Measurements from ENCODE around the gene GRHL3.

Gene GRHL3

GRCh38 chr1:24393892-24394291 is 74.7 kb downstream of the GRHL3 start:
- DNase-seq (ENCODE audit: low spot score): peak; percentile 82

DNA sequence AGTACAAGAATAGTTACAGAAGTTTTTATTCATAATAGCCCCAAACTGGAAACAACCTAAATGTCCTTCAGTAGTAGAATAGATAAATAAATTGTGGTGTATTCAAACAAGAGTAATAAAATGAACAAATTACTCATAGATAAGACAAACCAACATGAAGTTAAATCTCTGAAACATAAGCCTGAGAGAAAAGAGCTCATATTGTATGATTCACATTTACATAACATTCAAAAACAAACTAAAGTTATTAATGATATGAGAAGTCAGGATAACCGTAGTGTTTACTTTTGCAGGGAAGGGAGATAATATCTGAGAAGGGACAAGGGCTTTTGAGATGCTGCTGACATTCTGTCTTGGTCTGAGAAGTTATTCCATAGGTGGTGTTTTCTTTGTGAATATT is 80.9 kb downstream of the GRHL3 start:
- DNase-seq (ENCODE audit: low spot score): no peak

- DNase-seq (ENCODE audit: low spot score): no peak
These were observed 84.6 kb downstream of the GRHL3 start for GRCh38 chr1:24403806-24404205.
